Panc1 (cell line): ENCODE data around the gene DZIP1.

Experiments
- CTCF ChIP-seq: fragments of 450-650 bp; IDR thresholded peaks from 2 replicates; pipeline ENCODE4 v1.5.1; 2017; ENCODE audit warnings: mild to moderate bottlenecking
- REST ChIP-seq, 2 experiments: IDR thresholded peaks; 2 replicates each; pipeline ENCODE4 v1.6.1; 2011 to 2012; ENCODE audit warnings: low read depth in 2 of 2, control low read depth in 1 of 2, low read length in 1 of 2, mild to moderate bottlenecking in 1 of 2, moderate library complexity in 1 of 2; ENCODE audit not compliant: insufficient read depth in 1 of 2
- TCF7L2 ChIP-seq: IDR thresholded peaks from 2 replicates; pipeline ENCODE4 v1.6.1; 2011; ENCODE audit warnings: mild to moderate bottlenecking, low read depth, low read length, inconsistent platforms

GRCh38 chr13:95679722-95680121 is 35.2 kb upstream of the DZIP1 start:
- TF ChIP-seq CTCF (no peak), REST (IDR thresholded peaks at IDR 0.05; ENCODE audit: insufficient read depth in 1 of 2, low read depth in 2 of 2, low read length in 1 of 2) (no peak), TCF7L2 (no peak)
